Kidney (tissue), 14 donors: Measurements from ENCODE around the gene IRF5. TPM values are rescaled to one million over a fixed set of nuclear protein-coding genes. Genes with fewer than 3 reads are reported as not detected.

Source experiments
- DNase-seq, 5 donors: peaks; one replicate each; pipeline ENCODE4 v3.0.0-alpha.2; 2013 to 2020
- FAIRE-seq: peaks from 2 replicates; lab custom pipeline; 2012; peaks lifted over from hg19 to GRCh38; lab: Jason Lieb, UNC
- H3K27ac ChIP-seq, 2 donors: one replicate each; pipeline ENCODE4 v1.7.0; 2013; ENCODE audit warnings: low read depth in 2 of 2, low read length in 2 of 2, inconsistent platforms in 1 of 2
- H3K27me3 ChIP-seq: one replicate; pipeline ENCODE4 v1.7.1; 2013; ENCODE audit warnings: low read length, inconsistent platforms; ENCODE audit not compliant: control insufficient read depth, insufficient read depth
- H3K36me3 ChIP-seq, 3 donors: one replicate each; pipeline versions ENCODE4 v1.7.0 to v1.7.1; 2013; ENCODE audit warnings: low read length in 3 of 3, control low read depth in 1 of 3, inconsistent platforms in 1 of 3; ENCODE audit not compliant: insufficient read depth in 3 of 3, control insufficient read depth in 2 of 3
- H3K4me1 ChIP-seq, 3 donors: one replicate each; pipeline versions ENCODE4 v1.7.0 to v1.7.1; 2013; ENCODE audit warnings: low read length in 3 of 3, inconsistent platforms in 1 of 3, low read depth in 1 of 3; ENCODE audit not compliant: control insufficient read depth in 2 of 3, insufficient read depth in 2 of 3
- H3K4me3 ChIP-seq, 3 donors: one replicate each; pipeline versions ENCODE4 v1.7.0 to v1.8.1; 2013; ENCODE audit warnings: low read length in 3 of 3, control low read depth in 1 of 3, inconsistent platforms in 1 of 3
- H3K9ac ChIP-seq, 3 donors: one replicate each; pipeline versions ENCODE4 v1.7.0 to v1.7.1; 2013; ENCODE audit warnings: low read length in 3 of 3, control low read depth in 1 of 3, inconsistent platforms in 1 of 3
- H3K9me3 ChIP-seq, 3 donors: one replicate each; pipeline versions ENCODE4 v1.7.0 to v1.7.1; 2013; ENCODE audit warnings: low read length in 3 of 3, control low read depth in 1 of 3, inconsistent platforms in 1 of 3; ENCODE audit not compliant: control insufficient read depth in 2 of 3, insufficient read depth in 1 of 3
- CTCF ChIP-seq: IDR thresholded peaks from 3 replicates; pipeline ENCODE4 v1.5.1; 2012; ENCODE audit warnings: mild to moderate bottlenecking, moderate library complexity, borderline replicate concordance; ENCODE audit not compliant: insufficient read depth; ENCODE audit errors: extremely low read depth
- intact Hi-C: fragments of 100-400 bp; cut with DNase I; formaldehyde crosslinking; loops from one replicate; pipeline ENCODE4 v1.11.1; 2022
- polyA plus RNA-seq: library from polyadenylated mRNA; stranded (reverse); fragments of 350-450 nt; fragmentation: Illumina TruSeq; extraction: RNeasy Lipid Tissue Mini Kit (QIAGEN cat#74804); gene quantifications from one replicate; pipeline ENCODE4 v1.2.3, GENCODE V29; 2014; ENCODE audit warnings: low read depth, low replicate concordance; ENCODE audit not compliant: insufficient read depth
- total RNA-seq: library from RNA; stranded (reverse); fragmentation: NEBNext Ultra II Directional; extraction: Animal tissue kit (Norgen Biotek cat#: 25700); gene quantifications from one replicate; pipeline ENCODE4 v1.2.1, GENCODE V29; 2021
- donor health status: control.
- donor health status: control.
- donor health status: control.
- donor health status: control.
- donor health status: control.
- donor health status: DM: yes; HTN: yes; CAD: no.
- donor health status: Normal renal cell carcinoma (clear cell type).

Gene IRF5
- total and polyA plus RNA-seq, 2 donors from 2014 or later, result 13.0 to 27.1 TPM

- peak in 1 of 5 donors; percentile 18 for DNase-seq
Observed at GRCh38 chr7:128928159-128928813, 9.4 kb upstream of the IRF5 start.

GRCh38 chr7:128928882-128929788 is 8.6 kb upstream of the IRF5 start:
- H3K4me3 ChIP-seq, result no peak overlapping the region
- TF ChIP-seq CTCF, result no peak
- no peaks in the 10 kb centered on the region for H3K36me3 ChIP-seq
- FAIRE-seq, result no peak
- no peak overlapping the region for H3K27ac ChIP-seq
- H3K9me3 ChIP-seq, result no peaks in the 10 kb centered on the region
- H3K9ac ChIP-seq, result no peak overlapping the region
- H3K27me3 ChIP-seq, result no peaks in the 10 kb centered on the region
- H3K4me1 ChIP-seq, result peaks cover 0 to 3% (median 0%) of the 10 kb centered on the region in 3 donors
- intact Hi-C loops, result no loop called here
- peak in 1 of 5 donors; percentile 26 for DNase-seq

More at GRCh38 chr7:128928159-128928813, 9.4 kb upstream of the IRF5 start:
- Histone ChIP-seq H3K9me3 (no peaks in the 10 kb centered on the region), H3K27me3 (no peaks in the 10 kb centered on the region), H3K4me1 (no peaks in the 10 kb centered on the region), H3K4me3 (no peak overlapping the region), H3K9ac (no peak overlapping the region), H3K36me3 (no peaks in the 10 kb centered on the region), H3K27ac (no peak overlapping the region)
- FAIRE-seq, result no peak
- intact Hi-C loops, result no loop called here
- TF ChIP-seq CTCF, result no peak

- H3K36me3 ChIP-seq, result no peaks in the 10 kb centered on the region
- no peak overlapping the region for H3K9ac ChIP-seq
- no peaks in the 10 kb centered on the region for H3K9me3 ChIP-seq
- intact Hi-C loops, result no loop called here
- TF ChIP-seq CTCF, result no peak
- DNase-seq (peak in 1 of 5 donors; percentile 39), FAIRE-seq (no peak)
- no peaks in the 10 kb centered on the region for H3K27me3 ChIP-seq
- H3K4me1 ChIP-seq, result peaks cover 0 to 3% (median 0%) of the 10 kb centered on the region in 3 donors
- no peak overlapping the region for H3K27ac ChIP-seq
- H3K4me3 ChIP-seq, result no peak overlapping the region
Observed at GRCh38 chr7:128931190-128931798, 6.4 kb upstream of the IRF5 start.
